Activated CD8-positive, alpha-beta memory T cell treated with anti-CD3 and anti-CD28 coated beads, Interleukin-2, amount 50 U/mL, for 24 hours (primary cell): Measurements from ENCODE around the gene TTLL8.

Experiments
- DNase-seq: peaks from one replicate; pipeline ENCODE4 v3.0.0-alpha.2; 2020; ENCODE audit errors: extremely low read depth

TTLL8 gene

DNA sequence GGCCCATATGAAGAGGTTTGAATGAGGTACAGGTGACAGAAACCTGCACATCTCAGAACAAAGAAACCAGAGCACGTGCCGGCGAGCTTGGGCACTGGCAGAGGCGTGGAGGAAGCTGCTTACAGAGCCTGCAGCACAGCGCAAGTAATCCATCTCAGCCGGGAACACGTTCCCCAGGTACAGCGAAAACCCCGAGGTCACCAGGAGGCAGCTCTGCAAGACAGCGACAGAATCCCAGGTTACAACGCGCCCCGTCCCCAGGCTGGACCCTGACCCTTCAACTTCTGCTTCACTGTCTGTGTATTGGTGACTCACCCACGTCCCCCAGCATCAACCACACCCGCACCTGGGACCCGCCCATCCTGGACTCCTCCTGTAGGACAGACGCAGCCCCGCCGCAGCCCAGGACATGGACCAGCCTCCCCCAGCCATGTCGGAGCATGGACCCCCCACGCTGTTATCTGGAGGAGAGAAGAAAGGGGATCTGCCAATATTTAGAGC, 24.9 kb upstream of the TTLL8 start:
- DNase-seq = no peak

DNA sequence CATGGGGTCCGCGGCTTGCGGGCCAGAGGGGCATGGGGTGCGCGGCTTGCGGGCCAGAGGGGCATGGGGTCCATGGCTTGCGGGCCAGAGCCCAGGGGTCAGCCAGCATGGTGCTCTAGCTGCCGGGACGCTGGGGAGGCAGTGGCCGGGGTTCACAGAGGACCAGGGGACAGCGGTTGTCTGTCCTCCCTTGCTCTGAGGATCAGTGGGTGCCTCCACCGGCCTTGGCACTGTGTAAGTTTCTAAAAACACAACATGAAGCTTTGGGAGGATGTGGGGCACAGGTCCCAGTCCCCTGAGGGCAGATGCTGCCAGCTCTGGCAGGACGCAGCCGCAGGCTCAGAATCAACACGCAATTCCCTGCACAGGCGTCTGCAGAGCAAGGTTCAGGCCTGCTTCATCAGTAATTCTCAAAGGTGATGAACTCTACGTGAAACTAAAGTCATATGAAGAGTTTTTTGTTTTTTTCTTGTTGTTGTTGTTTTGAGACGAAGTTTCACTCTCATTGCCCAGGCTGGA, 24.2 kb upstream of the TTLL8 start:
- no peak for DNase-seq

GRCh38 chr22:50081426-50082196, 23.5 kb upstream of the TTLL8 start:
- DNase-seq = no peak

DNA sequence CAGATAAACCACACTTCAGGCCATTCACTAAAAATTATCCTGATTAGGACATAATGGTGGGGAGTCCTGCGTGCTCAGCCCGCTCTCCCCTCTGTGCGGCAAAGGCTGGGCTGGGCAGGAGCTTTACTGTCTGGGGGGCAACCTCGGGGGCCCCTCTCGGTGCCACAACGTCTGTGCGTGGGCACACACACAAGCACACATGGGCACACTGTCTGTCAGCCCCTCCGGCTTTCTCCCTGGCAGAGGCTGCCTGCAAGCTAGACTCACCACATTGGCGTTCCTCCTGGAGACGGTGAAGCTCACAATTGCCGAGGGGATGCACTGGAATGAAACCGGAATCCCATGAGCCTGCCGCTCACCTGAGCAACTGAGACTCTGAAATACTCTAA, 22.0 kb upstream of the TTLL8 start:
- no peak for DNase-seq

GRCh38 chr22:50078761-50079160, 20.7 kb upstream of the TTLL8 start:
- no peak for DNase-seq

DNA sequence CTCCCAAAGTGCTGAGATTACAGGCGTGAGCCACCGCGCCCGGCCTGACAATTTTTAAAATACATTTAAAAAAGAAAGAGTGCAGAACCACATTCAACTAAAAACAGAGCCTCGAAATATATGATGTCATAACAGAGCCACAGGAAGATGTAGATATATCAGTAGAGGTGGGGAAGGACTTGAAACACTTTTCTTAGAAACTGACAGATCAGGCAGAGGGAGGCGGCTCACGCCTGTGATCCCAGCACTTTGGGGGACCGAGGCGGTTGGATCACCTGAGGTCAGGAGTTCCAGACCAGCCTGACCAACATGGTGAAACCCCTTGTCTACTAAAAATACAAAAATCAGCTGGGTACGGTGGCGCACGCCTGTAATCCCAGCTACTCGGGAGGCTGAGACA, 20.1 kb upstream of the TTLL8 start:
- no peak for DNase-seq

- no peak for DNase-seq
Measured at GRCh38 chr22:50076646-50077535, 18.8 kb upstream of the TTLL8 start.

DNA sequence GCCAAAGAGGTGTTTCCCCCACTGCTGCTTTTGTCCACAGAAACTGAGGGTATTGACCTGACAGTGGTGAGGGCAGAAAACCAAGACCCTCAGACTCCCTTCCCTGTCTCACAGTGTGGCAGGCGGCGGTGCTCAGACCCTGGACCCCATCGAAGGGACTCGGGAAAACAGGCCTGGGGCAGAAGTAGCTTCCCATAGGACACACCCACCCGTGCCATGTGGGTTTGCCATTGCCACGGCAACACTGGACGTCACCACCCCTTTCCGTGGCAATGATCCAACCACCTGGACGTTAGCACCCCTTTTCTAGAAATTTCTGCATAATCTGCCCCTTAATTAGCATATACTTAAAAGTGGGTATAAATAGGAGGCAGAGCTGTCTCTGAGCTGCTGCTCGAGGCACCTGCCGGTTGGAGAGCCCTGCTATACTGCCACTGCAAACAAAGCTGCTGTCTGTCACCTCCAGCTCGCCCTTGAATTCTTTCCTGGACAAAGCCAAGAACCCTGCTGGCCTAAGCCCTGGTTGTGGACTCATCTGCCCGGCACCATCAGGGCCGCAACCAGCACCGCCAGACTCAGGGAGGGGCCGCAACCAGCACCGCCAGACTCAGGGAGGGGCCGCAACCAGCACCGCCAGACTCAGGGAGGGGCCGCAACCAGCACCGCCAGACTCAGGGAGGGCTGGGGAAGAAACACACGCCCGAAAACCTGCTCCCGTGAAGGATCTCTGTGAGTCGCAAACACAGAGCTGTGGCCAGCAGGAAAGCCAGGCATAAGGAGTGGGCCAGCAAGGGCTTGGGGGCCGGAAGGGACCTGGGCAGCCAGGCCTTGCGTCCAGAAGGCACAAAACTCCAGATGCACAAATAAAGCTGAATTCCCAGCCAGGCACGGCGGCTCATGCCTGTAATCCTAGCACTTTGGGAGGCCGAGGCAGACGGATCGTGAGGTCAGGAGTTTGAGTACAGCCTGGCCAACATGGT, 16.7 kb upstream of the TTLL8 start:
- no peak for DNase-seq

- no peak for DNase-seq
Measured at GRCh38 chr22:50074056-50074455, 16.0 kb upstream of the TTLL8 start.

DNA sequence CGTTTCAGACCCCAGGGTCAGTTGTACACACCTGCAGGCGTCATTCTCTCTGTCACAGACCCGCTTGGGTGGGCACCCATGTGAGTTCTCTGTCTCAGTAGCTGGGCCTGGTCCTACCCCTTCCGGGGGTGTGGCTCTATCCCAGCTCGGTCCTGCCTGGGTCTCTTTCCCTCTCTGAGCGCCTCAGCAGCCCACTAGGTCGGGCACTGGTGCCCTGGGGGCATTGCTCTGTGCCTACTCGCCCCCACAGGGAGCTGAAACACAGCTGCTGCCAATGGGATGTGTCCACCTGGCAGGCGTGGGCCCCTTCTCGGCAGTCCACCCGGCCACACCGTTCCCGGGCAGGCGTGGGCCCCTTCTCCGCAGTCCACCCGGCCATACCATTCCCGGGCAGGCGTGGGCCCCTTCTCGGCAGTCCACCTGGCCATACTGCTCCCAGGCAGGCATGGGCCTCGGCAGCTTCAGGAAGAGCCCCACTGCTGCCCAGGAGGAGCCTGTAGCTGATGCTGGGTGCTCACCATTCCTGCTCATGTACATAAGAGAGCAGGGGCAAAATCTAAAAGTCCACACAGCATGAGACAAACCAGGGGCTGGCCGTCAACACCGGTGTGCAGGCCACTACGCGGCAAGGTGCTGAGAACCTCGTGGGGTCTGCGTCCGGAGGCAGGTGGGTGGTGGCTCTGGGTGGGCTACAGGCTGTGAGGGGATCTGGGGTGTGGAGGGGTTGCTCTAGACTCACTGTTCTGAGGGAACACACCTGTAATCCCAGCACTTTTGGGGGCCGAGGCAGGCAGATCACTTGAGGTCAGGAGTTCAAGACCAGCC, 14.8 kb upstream of the TTLL8 start:
- DNase-seq = no peak

DNA sequence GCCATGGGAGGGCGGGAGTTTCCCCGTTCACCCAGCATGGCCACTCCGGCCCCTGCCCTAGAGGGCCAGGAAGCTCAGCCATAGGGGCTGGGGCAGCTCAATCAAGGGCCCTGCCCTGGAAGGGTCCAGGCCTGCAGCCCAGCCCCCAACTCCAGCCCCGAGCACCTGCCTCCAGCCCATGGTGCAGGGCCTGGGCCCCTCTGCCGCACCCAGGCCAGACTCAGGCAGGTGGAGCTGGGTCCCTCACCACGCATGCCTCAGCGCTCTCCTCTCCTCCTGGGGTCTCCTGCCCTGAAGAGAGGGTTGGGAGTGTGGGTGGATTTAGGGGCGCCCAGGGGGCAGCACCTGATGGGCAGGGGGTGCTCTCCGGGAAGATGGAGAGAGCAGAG, 14.1 kb upstream of the TTLL8 start:
- no peak for DNase-seq

GRCh38 chr22:50071432-50072166, 13.5 kb upstream of the TTLL8 start:
- no peak for DNase-seq

DNA sequence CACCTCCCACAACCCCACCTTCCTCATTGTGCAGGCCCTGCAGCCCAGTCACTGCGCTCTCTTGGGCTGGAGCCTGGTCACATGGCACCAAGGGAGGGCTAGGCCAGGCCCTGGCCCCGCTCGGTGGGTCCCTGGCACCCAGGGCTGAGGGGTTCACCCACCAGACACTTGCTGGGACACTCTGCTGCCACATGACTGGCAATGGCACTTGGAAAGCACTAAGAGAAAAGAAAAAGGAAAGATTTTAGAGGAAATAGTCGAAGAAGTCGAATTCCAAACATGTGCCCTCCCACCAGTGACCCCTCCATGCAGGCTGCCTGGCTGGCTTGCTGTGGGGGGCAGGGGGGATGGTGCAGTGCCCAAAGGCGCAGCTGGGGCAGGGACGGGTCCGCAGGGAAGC, 12.3 kb upstream of the TTLL8 start:
- no peak for DNase-seq

DNA sequence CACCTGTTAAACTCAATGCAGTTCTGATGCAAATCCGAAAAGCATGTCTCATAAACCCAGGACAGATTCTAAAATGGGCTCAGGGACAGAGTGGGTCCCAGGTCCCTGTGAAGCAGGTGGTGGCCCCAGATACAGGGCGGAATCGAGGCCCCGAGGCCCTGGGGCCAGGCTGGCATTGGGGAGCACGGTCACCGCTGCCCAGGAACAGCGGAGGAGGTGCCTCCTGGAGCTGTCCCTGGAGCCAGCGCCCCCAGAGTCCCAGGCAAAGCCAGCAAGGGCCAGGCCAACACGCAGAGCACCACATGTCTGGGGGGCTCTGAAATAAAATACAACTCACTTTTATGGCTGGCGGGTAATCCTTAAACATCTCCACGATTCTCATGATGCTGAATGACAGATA, 10.0 kb upstream of the TTLL8 start:
- DNase-seq = no peak

DNA sequence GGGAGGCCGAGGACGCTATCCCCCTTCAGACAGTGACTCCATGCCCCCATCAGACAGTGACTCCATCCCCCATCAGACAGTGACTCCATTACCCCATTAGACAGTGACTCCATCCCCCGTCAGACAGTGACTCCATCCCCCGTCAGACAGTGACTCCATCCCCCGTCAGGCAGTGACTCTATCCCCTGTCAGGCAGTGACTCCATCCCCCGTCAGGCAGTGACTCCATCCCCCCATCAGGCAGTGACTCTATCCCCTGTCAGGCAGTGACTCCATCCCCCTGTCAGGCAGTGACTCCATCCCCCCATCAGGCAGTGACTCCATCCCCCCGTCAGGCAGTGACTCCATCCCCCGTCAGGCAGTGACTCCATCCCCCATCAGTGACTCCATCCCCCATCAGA, 9.1 kb upstream of the TTLL8 start:
- no peak for DNase-seq

DNA sequence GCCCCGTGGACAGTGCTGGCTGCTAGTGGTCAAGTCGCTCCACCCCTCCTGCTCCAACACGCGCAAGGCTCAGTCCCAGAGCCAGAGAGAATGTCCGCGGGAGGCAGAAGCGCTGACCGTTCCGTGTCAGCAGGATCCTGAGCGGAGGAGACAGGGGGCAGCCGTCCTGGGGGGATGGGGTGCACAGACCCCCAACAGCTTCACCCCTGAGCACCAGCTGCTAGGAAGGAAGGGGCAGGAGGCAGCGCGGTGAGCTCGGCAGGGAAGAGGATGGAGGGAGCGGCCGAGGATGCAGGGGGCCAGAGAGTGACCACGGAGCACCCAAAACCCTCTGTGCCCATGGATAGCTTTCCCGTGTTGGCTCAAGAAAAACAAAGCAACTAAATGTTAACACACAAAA, 6.4 kb upstream of the TTLL8 start:
- no peak for DNase-seq

- DNase-seq = no peak
Measured at GRCh38 chr22:50063589-50064393, 5.7 kb upstream of the TTLL8 start.

DNA sequence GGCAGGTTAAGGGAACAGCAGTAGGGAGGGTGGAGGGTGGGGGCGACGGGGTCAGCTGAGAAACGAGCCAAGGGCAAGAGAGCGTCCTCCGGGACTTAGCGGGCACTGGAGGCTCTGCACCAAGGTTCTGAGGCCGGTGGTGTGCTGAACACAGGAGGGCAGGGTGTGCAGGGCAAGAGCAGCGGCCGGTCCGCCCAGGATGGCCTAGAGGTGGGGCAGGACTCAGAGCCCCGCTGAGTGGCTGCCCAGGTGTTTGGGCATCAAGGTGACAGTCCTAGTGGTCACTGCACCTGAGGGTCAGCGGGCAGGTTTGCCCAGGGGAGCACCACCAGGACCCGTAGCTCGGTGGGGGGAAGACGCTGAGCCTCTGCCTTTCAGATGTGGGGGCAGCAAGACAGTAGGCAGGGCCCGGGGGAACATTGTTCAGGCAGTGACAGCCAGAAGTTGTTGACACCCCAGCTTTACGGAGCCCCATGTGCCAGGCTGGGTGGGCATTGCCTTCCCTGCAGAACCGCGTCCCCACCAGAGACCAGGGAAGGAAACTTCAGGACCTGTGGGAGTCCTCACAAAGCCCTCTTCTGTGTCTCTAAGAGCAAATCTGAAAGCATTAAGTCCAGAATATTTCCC, 4.5 kb upstream of the TTLL8 start:
- no peak for DNase-seq
